HG03558 (cell line): Measurements from ENCODE around the gene IFNA2.
A peak's percentile ranks its signal among the peaks of the same experiment; 100 is the strongest.
"Not testable (repeated sequence)": the region's sequence is repeated elsewhere in the genome, so short reads cannot be mapped to it uniquely, and the experiment has no call there.

Experiments
- ATAC-seq: cut with Tn5 transposase; IDR thresholded peaks from one replicate; pipeline ENCODE4 v1.9.1; 2021; ENCODE audit warnings: moderate number of reproducible peaks; ENCODE audit not compliant: unreplicated experiment; ENCODE audit errors: extremely low read depth

IFNA2 gene

GRCh38 chr9:21383627-21384026, 1.6 kb downstream of the IFNA2 start:
- no peak for ATAC-seq

- ATAC-seq = peak; percentile 99
These were observed 3.5 kb downstream of the IFNA2 start for GRCh38 chr9:21381448-21382339.

DNA sequence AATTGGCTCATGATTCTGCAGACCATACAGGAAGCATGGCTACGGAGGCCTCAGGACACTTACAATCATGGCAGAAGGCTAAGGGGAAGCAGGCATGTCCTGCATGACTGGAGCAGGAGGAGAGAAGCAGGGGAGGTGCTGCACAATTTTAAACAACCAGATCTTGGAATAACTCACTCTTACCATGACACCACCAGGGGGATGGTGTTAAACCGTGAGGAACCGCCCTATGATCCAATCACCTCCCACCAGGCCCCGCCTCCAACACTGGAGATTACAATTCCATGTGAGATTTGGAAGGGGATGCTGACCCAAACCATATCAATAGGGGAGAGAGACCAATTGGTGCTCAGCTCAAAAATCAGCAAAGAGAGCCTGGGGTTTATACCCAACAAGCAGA, 13.7 kb downstream of the IFNA2 start:
- ATAC-seq = not testable (repeated sequence)

DNA sequence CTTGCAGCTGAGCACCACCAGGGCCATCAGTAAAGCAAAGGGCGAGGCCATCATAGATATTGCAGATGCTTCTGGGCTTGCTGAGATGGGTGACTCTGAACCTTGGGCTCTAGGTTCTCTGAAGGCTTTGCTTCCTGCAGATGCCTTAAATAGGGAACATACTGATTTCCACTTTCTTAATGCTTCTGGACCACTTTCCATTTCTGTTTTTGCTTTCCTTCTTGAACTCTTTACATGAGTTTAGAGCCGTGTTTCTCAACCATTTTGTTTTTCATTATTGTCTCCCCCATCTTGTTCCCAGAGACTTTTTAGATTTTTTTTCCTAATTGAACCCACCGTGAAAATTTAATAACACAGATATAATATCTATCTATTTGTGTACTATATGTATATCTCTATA, 17.2 kb downstream of the IFNA2 start, which contains the start of gene IFNA13:
TSS of gene IFNA13 (minus strand) at position 101 of the 400 bp plus-strand sequence. CDS start at position 54, 47 bp downstream.
- no peak for ATAC-seq

GRCh38 chr9:21367169-21367568, 18.0 kb downstream of the IFNA2 start:
- peak; percentile 79 for ATAC-seq

DNA sequence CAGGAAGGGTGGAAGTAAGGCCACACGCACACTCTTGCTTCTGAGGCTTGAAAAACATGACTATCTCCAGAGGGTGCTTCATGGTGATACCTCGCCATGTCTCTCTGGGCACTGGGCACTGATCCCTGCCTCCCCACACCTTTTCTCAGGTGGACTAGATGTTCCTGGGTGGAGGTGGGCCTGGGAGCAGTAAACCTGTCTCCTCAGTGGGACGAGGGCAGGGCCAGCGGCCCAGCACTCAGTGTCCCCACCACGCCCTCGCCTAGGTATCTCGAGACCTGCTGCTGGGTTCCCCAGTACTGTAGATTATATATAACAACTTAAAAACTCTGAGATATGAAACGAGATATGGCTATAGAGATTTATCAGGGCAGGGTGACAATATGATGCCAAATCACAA, 22.9 kb downstream of the IFNA2 start:
- no peak for ATAC-seq

DNA sequence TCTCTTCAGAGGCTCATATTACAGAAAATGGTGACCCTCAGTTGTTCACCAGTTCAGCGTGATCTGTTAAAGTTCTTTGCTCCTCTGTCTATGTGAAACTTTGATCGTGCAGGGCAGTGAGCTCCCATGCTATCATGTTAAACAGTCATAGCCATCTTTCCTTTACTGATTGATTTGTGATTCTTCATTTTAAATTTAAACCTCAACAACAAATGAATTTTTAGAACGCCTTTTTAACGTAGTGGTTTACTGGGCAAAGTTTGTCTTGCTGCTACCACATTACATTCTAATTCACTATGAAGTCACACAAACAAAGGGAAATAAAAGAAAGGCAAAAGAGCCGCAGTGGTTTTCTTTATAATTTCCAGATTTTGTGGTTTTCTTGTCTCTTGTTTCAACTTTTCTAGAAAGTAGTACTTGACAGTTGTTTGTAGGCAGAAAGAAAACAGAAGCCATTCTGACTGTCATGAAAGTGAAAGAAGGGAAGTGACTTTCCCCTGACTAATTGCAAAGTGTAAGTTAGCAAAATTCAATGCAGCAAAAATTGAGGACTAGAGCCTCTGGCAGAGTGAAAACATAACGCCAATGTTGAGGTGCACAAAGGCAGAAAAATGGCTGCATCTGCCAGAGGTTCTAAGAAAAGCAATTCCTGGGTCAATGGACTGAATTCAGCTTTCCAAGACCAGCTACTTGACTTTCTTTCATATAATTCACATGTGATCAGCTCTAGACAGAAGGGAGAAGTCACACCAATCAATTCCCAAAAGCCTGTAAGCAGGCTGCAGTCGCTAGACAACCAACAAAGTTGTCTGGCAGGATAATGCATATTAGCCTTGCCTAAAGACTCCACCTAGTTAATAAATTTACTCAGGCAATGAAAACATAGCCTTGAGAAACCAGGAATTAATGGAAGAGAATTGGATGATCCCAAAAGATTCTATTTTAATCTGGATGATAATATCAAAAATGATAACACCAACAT, 27.4 kb downstream of the IFNA2 start:
- peak; percentile 91 for ATAC-seq

GRCh38 chr9:21350787-21351186, 34.4 kb downstream of the IFNA2 start, which contains the start of gene IFNA6:
IFNA6 (minus strand) TSS chr9:21350887; CDS start chr9:21350887, 0 bp downstream.
- no peak for ATAC-seq

- no peak for ATAC-seq
These were observed 36.7 kb downstream of the IFNA2 start for GRCh38 chr9:21348430-21348970.

- ATAC-seq = no peak
These were observed 44.5 kb downstream of the IFNA2 start for GRCh38 chr9:21340735-21341134.

DNA sequence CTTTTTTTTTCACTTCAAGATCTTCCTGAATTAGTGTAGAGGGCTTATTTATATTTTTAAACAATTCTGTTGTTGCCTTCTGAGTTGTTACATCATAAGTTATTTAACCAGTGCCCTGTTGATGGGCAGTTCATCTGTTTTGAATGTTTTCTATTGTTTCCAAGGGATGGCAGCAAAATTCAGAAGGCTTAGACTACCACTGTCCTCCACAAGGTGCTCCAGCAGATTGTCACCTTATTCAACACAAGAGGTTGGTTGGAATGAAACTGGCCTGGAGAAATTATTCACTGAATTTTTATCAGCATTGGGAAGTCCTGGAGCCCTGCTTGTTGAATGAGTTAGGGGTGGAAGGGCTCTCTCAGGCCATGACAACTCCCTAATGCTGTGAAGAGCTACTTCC, 48.7 kb downstream of the IFNA2 start:
- no peak for ATAC-seq

GRCh38 chr9:21334701-21335632, 50.2 kb downstream of the IFNA2 start, which contains the start of gene KLHL9:
KLHL9 (minus strand) TSS chr9:21335404; CDS start chr9:21334859, 545 bp downstream.
- ATAC-seq = peak; percentile 85
